Measurements from ENCODE around the gene PDE4D.

The PDE4D gene

DNA sequence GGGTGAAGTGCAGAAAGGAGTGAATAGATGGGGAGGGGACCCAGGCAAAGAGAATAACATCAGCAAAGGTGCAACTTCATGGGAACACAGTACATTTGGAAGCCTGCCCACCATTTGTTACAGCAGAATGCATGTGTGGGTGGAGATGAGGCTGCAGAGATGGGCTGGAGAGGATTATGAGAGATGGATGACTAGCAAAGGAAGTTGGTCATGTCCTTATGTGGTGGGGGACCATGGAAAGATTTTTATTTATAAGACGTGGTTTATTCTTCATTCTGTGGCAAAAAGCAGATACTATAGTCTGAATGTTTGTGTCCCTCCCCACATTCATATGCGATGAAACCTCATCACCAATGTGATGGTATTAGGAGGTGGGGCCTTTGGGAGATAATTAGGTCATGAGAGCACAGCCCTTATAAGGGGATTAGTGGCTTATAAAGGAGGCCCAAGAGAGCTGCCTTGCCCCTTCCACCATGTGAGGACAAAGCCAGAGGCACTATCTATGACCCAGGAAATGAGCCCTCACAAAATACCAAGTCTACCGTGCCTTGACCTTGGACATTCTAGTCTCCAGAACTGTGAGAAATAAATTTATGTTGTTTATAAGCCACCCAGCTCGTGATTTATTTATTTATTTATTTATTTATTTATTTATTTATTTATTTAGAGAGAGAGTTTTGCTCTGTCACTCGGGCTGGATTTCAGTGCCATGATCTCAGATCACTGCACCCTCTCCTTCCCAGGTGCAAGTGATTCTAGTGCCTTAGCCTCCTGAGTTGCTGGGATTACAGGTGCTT, 827.0 kb downstream of the PDE4D start:
- Histone ChIP-seq H3K27me3 (no peaks in the 10 kb centered on the region), H3K36me3 (no peaks in the 10 kb centered on the region), H3K27ac (no peak overlapping the region), H3K4me3 (no peak overlapping the region), H3K9me3 (no peaks in the 10 kb centered on the region), H3K4me1 (peaks cover 0 to 27% (median 9%) of the 10 kb centered on the region in 4 donors)
- DNase-seq: no peak
- intact Hi-C loops (cut with DNase I; ENCODE audit: low total_unique reads): no loop called here
- TF ChIP-seq, protein P1, sequence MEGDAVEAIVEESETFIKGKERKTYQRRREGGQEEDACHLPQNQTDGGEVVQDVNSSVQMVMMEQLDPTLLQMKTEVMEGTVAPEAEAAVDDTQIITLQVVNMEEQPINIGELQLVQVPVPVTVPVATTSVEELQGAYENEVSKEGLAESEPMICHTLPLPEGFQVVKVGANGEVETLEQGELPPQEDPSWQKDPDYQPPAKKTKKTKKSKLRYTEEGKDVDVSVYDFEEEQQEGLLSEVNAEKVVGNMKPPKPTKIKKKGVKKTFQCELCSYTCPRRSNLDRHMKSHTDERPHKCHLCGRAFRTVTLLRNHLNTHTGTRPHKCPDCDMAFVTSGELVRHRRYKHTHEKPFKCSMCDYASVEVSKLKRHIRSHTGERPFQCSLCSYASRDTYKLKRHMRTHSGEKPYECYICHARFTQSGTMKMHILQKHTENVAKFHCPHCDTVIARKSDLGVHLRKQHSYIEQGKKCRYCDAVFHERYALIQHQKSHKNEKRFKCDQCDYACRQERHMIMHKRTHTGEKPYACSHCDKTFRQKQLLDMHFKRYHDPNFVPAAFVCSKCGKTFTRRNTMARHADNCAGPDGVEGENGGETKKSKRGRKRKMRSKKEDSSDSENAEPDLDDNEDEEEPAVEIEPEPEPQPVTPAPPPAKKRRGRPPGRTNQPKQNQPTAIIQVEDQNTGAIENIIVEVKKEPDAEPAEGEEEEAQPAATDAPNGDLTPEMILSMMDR (IDR thresholded peaks at IDR 0.05): no peak

DNA sequence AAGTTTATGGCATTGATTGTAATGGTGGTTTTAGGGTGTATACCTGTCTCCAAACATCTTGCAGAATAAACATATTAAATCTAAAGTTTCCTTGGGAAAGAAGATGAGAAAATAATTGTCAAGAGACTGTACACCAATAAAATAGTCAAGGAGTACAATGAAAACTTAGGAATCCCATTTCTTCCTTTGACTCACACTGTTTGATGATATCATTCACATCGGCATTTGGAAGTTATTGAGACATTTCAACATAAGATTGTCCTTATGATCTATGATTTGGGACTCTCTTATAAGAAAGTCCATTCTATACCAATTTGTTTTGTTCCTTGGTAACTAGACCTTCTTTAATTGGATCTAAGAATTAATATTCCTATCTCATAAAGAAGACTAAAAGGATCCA, 828.0 kb downstream of the PDE4D start:
- Histone ChIP-seq H3K4me1 (peaks cover 0 to 27% (median 9%) of the 10 kb centered on the region in 4 donors), H3K36me3 (no peaks in the 10 kb centered on the region), H3K9me3 (no peaks in the 10 kb centered on the region), H3K27ac (no peak overlapping the region), H3K4me3 (no peak overlapping the region), H3K27me3 (no peaks in the 10 kb centered on the region)
- TF ChIP-seq, protein P1 (IDR thresholded peaks at IDR 0.05): no peak
- DNase-seq: no peak
- intact Hi-C loops (cut with DNase I; ENCODE audit: low total_unique reads): no loop called here

DNA sequence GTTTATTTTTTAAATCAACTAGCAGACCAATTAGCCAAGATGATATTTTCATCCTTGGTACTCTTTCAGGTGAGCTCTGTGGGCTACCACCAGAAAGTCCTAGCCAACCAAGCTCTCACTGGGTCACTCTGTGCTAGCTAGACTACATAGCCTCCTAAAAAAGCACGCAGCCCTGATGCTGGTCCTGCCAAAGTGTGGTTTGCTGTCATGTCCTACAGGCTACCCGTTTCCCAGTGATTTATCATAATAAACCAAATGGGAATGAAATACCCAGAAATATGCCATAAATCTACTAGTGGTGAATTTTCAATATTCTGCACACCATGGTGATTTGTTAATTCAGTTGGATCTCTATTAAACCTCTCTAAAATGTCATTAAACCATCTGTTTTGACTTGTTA, 829.2 kb downstream of the PDE4D start:
- H3K4me3 ChIP-seq: no peak overlapping the region
- no peaks in the 10 kb centered on the region for H3K9me3 ChIP-seq
- H3K27me3 ChIP-seq: no peaks in the 10 kb centered on the region
- no peak for DNase-seq
- no peaks in the 10 kb centered on the region for H3K36me3 ChIP-seq
- intact Hi-C loops (cut with DNase I; ENCODE audit: low total_unique reads): no loop called here
- peaks cover 0 to 24% (median 7%) of the 10 kb centered on the region in 4 donors for H3K4me1 ChIP-seq
- H3K27ac ChIP-seq: no peak overlapping the region
- TF ChIP-seq, protein P1 (IDR thresholded peaks at IDR 0.05): no peak

DNA sequence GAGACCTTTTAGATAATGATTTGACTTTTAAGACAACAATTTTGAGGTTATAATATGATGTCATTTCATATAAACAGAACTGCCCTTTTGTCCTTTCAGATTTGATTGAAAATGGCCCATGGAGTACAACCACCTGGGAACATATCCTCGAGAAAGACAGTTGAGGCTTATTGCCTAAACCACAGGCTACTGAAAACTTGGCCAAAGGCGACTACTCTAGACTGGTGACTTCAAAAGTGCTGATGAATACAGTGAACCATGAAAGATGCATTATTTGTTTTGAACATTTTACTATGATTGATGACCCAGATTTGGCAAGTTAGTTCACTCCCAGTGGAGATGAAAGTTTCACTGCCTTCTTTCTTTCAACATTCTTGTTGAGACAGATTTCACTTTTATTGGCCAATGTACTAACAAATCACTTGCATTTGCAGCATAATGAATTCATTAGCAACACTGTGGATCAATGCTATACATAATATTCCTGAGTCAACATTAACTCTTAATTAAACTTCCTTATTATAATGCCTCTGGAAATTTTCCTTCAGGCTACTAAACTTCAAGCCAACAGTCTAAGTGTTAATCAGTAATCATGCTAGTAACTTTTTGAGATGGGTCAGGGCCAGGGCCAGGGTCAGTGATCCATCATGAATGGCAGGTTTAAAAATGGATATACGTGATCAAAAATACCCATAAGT, 830.4 kb downstream of the PDE4D start:
- no peak overlapping the region for H3K27ac ChIP-seq
- DNase-seq: no peak

DNA sequence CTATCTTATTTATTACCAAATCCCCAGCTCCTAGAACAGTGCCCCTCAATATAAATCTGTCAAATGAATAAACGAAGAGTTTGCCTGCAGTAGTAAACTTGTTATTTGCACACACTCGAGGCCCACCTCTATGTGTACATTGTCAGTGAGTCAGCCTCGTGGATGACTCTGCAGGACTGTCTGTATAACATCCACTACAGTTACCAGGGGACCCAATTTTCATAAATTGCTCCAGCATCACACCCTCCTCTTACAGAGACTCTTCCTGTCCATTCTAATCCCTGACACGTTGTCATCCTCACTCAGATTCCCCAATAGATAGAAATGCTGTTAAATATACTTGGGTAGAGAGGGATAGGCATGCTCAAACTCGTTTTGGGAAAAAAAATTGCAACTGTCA, 832.1 kb downstream of the PDE4D start:
- Histone ChIP-seq H3K4me3 (no peak overlapping the region), H3K36me3 (no peaks in the 10 kb centered on the region), H3K27ac (no peak overlapping the region), H3K9me3 (no peaks in the 10 kb centered on the region), H3K27me3 (no peaks in the 10 kb centered on the region), H3K4me1 (peaks cover 0 to 20% (median 6%) of the 10 kb centered on the region in 4 donors)
- DNase-seq: no peak
- intact Hi-C loops (cut with DNase I; ENCODE audit: low total_unique reads): no loop called here
- TF ChIP-seq, protein P1 (IDR thresholded peaks at IDR 0.05): no peak

More for the DNA sequence above, 830.4 kb downstream of the PDE4D start:
- Histone ChIP-seq H3K9me3 (no peaks in the 10 kb centered on the region), H3K4me3 (no peak overlapping the region), H3K36me3 (no peaks in the 10 kb centered on the region), H3K27me3 (no peaks in the 10 kb centered on the region), H3K4me1 (peaks cover 0 to 20% (median 6%) of the 10 kb centered on the region in 4 donors)
- TF ChIP-seq, protein P1 (IDR thresholded peaks at IDR 0.05): no peak
- intact Hi-C loops (cut with DNase I; ENCODE audit: low total_unique reads): no loop called here

All from tibial artery (tissue), 4 donors.